ENCODE measurements around the gene TFB1M.

- no peak for TF ChIP-seq OSR1 (CRISPR knock-in tag; IDR thresholded peaks at IDR 0.05)
- no peak for TF ChIP-seq RARB (CRISPR knock-in tag; IDR thresholded peaks at IDR 0.05)
- no peak for TF ChIP-seq PPARA (CRISPR knock-in tag; IDR thresholded peaks at IDR 0.05; ENCODE audit: borderline replicate concordance)
- TF ChIP-seq ZNF8 (CRISPR knock-in tag; IDR thresholded peaks at IDR 0.05) = no peak
- TF ChIP-seq ESRRG (CRISPR knock-in tag; IDR thresholded peaks at IDR 0.05) = no peak
- no peak for TF ChIP-seq SNAI2 (CRISPR knock-in tag; IDR thresholded peaks at IDR 0.05)
- TF ChIP-seq ISL1 (CRISPR knock-in tag; IDR thresholded peaks at IDR 0.05) = no peak
- no peak for TF ChIP-seq ZFP3 (CRISPR knock-in tag; IDR thresholded peaks at IDR 0.05)
- TF ChIP-seq ZFP30 (CRISPR knock-in tag; IDR thresholded peaks at IDR 0.05) = no peak
- no peak for TF ChIP-seq PATZ1 (CRISPR knock-in tag; IDR thresholded peaks at IDR 0.05; ENCODE audit: borderline replicate concordance)
- no peak for TF ChIP-seq ZC3H10 (CRISPR knock-in tag; IDR thresholded peaks at IDR 0.05)
- TF ChIP-seq ZNF70 (CRISPR knock-in tag; IDR thresholded peaks at IDR 0.05) = no peak
- TF ChIP-seq TCF4 (CRISPR knock-in tag; IDR thresholded peaks at IDR 0.05; ENCODE audit: borderline replicate concordance) = no peak
Observed at GRCh38 chr6:155232848-155233247, 81.4 kb downstream of the TFB1M start.
